ENCODE data around the gene FBP2.
"Not testable (repeated sequence)": the region's sequence is repeated elsewhere in the genome, so short reads cannot be mapped to it uniquely, and the experiment has no call there.

FBP2 gene

GRCh38 chr9:94557376-94557775 is 36.2 kb downstream of the FBP2 start:
- DNase-seq (ENCODE audit: low spot score): no peak
- TF ChIP-seq CTCF (conservative IDR thresholded peaks at IDR 0.05; ENCODE audit: low read depth): no peak
- CTCF ChIA-PET: interaction anchor here (0.6 kb wide), 1 partner anchor 188 kb away, joined by 3 read pairs; no protein-coding TSS in a partner anchor
- no peak overlapping the region for H3K27ac ChIP-seq
- POLR2A ChIA-PET (ENCODE audit: low non-redundant PET): no interaction called here

- CTCF ChIA-PET: interaction anchor here (0.5 to 1.5 kb wide), 18 partner anchors 43 to 1827 kb away, joined by 3 to 8 read pairs (median 4); no protein-coding TSS in a partner anchor
- POLR2A ChIA-PET (ENCODE audit: low non-redundant PET): interaction anchor here (0.5 to 0.7 kb wide), 2 partner anchors 27 to 1775 kb away, joined by 3 to 4 read pairs; no protein-coding TSS in a partner anchor
- TF ChIP-seq CTCF (conservative IDR thresholded peaks at IDR 0.05; ENCODE audit: low read depth): peak; percentile 87
- H3K27ac ChIP-seq: peak within 1 kb of the TSS; percentile 77
- peak; percentile 91 for DNase-seq (ENCODE audit: low spot score)
These were observed 38.9 kb downstream of the FBP2 start, which contains the start of gene PCAT7 for GRCh38 chr9:94554439-94555331. Gene PCAT7 (plus strand): TSS chr9:94555083.

- TF ChIP-seq CTCF (conservative IDR thresholded peaks at IDR 0.05; ENCODE audit: low read depth): no peak
- no peak for DNase-seq (ENCODE audit: low spot score)
- H3K27ac ChIP-seq: peak overlapping the region; percentile 77
- ChIA-PET POLR2A (ENCODE audit: low non-redundant PET) (interaction anchor here (0.7 kb wide), 1 partner anchor 27 kb away, joined by 4 read pairs; no protein-coding TSS in a partner anchor), CTCF (interaction anchor here (0.5 to 1.5 kb wide), 9 partner anchors 43 to 1626 kb away, joined by 3 to 7 read pairs (median 4); no protein-coding TSS in a partner anchor)
These were observed 39.6 kb downstream of the FBP2 start for GRCh38 chr9:94554078-94554438.

- no peak for TF ChIP-seq CTCF (conservative IDR thresholded peaks at IDR 0.05; ENCODE audit: low read depth)
- POLR2A ChIA-PET (ENCODE audit: low non-redundant PET): interaction anchor here (0.7 kb wide), 1 partner anchor 26 kb away, joined by 4 read pairs; no protein-coding TSS in a partner anchor
- DNase-seq (ENCODE audit: low spot score): no peak
- H3K27ac ChIP-seq: 0 out of 2 replicates have a peak overlapping the region, but pooled peaks have one; percentile 77
- CTCF ChIA-PET: interaction anchor here (0.5 to 1.5 kb wide), 6 partner anchors 47 to 574 kb away, joined by 3 to 7 read pairs (median 4); no protein-coding TSS in a partner anchor
These were observed 40.3 kb downstream of the FBP2 start for GRCh38 chr9:94553029-94553938.

GRCh38 chr9:94545940-94546339 is 47.7 kb downstream of the FBP2 start:
- TF ChIP-seq CTCF (conservative IDR thresholded peaks at IDR 0.05; ENCODE audit: low read depth): no peak
- DNase-seq (ENCODE audit: low spot score): no peak
- H3K27ac ChIP-seq: no peak overlapping the region
- ChIA-PET CTCF (interaction anchor here (0.6 to 0.7 kb wide), 5 partner anchors 36 to 1592 kb away, joined by 3 to 4 read pairs (median 3); no protein-coding TSS in a partner anchor), POLR2A (ENCODE audit: low non-redundant PET) (no interaction called here)

GRCh38 chr9:94544335-94544734 is 49.3 kb downstream of the FBP2 start:
- CTCF ChIA-PET; DNase-seq (ENCODE audit: low spot score); H3K27ac ChIP-seq; POLR2A ChIA-PET (ENCODE audit: low non-redundant PET): not testable (repeated sequence)
